ENCODE data around the gene KLHL21. TPM values are rescaled to one million over a fixed set of nuclear protein-coding genes. Genes with fewer than 3 reads are reported as not detected.

KLHL21 gene
- total and polyA plus RNA-seq, 2 donors (not counting 1 experiment from before 2014, with no cell fraction given): 14.4 to 29.9 TPM

DNA sequence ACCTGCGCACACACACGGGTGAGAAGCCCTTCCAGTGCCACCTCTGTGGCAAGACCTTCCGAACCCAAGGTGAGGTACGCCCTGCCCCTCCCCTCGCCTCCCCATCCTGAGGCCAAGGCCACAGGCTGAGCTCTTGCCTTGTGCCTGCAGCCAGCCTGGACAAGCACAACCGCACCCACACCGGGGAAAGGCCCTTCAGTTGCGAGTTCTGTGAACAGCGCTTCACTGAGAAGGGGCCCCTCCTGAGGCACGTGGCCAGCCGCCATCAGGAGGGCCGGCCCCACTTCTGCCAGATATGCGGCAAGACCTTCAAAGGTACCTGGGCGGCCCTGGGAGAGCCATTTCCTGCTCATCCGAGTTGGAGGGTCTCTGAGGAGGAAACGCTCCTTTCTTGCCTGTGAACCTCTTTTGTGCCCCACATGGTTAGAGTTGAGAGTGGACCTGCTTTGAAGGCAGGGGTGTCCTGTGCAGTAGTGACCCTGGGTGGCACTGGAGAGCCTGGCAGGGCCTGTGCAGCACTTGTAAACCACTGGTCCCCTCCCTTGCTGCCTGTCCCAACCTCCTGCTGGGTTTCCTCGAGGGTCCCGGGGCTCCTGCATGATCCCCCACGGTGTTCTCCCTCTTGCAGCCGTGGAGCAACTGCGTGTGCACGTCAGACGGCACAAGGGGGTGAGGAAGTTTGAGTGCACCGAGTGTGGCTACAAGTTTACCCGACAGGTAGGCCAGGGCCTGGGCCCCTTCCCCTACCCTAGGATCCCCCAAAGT is 14.4 kb downstream of the KLHL21 start:
- intact Hi-C loops (cut with micrococcal nuclease): no loop called here
- H3K4me1 ChIP-seq (ENCODE audit: control insufficient read depth in 2 of 2, insufficient read depth in 2 of 2, low read length in 2 of 2): peaks cover 0 to 18% of the 10 kb centered on the region in 2 donors

More for the DNA sequence above, 14.4 kb downstream of the KLHL21 start:
- Histone ChIP-seq H3K9me3 (ENCODE audit: control extremely low read depth in 1 of 3, control insufficient read depth in 2 of 3, insufficient read depth in 1 of 3, low read length in 2 of 3) (no peaks in the 10 kb centered on the region), H2AFZ (ENCODE audit: insufficient read depth, low read depth, low read length, poor library complexity, severe bottlenecking) (no peak overlapping the region), H3K36me3 (replicated peaks in 1 of 2; ENCODE audit: control extremely low read depth in 1 of 2, control insufficient read depth in 1 of 2, extremely low read depth in 1 of 2, insufficient read depth in 2 of 2, low read length in 1 of 2) (peaks cover 0 to 44% of the 10 kb centered on the region in 2 experiments), H3K79me2 (ENCODE audit: control insufficient read depth, insufficient read depth, low read length) (peaks cover 19% of the 10 kb centered on the region), H3K27me3 (replicated peaks in 1 of 4; ENCODE audit: control extremely low read depth in 1 of 4, control insufficient read depth in 3 of 4, insufficient read depth in 4 of 4, low read length in 3 of 4) (no peaks in the 10 kb centered on the region), H3K27ac (ENCODE audit: low read length in 2 of 2) (no peak overlapping the region), H3K4me3 (ENCODE audit: control extremely low read depth in 1 of 5, extremely low read depth in 1 of 5, insufficient read depth in 1 of 5, low read depth in 2 of 5, low read length in 4 of 5) (no peak overlapping the region), H4K20me1 (ENCODE audit: control insufficient read depth, insufficient read depth, low read length, poor library complexity, severe bottlenecking) (peaks cover 62% of the 10 kb centered on the region), H3K4me2 (replicated peaks; ENCODE audit: low read depth, low read length, poor library complexity, severe bottlenecking) (no peak overlapping the region), H3K9ac (ENCODE audit: low read length) (no peak overlapping the region)
- ChIA-PET POLR2A (no interaction called here), CTCF (no interaction called here)
- ATAC-seq (ENCODE audit: low read depth) (no peak), DNase-seq (no peak)
- H3K27me3 Mint-ChIP-seq: no peaks in the 10 kb centered on the region
- peaks cover 8% of the 10 kb centered on the region for H3K4me1 Mint-ChIP-seq
- 91% methylated on average over 24 of the region's 25 CpGs for WGBS (ENCODE audit: insufficient coverage)
- TF ChIP-seq, protein P1, sequence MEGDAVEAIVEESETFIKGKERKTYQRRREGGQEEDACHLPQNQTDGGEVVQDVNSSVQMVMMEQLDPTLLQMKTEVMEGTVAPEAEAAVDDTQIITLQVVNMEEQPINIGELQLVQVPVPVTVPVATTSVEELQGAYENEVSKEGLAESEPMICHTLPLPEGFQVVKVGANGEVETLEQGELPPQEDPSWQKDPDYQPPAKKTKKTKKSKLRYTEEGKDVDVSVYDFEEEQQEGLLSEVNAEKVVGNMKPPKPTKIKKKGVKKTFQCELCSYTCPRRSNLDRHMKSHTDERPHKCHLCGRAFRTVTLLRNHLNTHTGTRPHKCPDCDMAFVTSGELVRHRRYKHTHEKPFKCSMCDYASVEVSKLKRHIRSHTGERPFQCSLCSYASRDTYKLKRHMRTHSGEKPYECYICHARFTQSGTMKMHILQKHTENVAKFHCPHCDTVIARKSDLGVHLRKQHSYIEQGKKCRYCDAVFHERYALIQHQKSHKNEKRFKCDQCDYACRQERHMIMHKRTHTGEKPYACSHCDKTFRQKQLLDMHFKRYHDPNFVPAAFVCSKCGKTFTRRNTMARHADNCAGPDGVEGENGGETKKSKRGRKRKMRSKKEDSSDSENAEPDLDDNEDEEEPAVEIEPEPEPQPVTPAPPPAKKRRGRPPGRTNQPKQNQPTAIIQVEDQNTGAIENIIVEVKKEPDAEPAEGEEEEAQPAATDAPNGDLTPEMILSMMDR (IDR thresholded peaks at IDR 0.05): no peak
- no peak for TF ChIP-seq EZH2 (IDR thresholded peaks at IDR 0.05; ENCODE audit: borderline replicate concordance, insufficient read depth, low read depth, low read length, poor library complexity, severe bottlenecking)
- no peaks in the 10 kb centered on the region for H3K9me3 Mint-ChIP-seq (ENCODE audit: insufficient read depth)
- no peak overlapping the region for H3K27ac Mint-ChIP-seq
- H3K4me3 Mint-ChIP-seq: no peak overlapping the region

All from B cell (primary cell).